GM21447 (cell line): ENCODE data around the gene TCEAL5.
"Not testable (repeated sequence)": the region's sequence is repeated elsewhere in the genome, so short reads cannot be mapped to it uniquely, and the experiment has no call there.

Experiments
- ATAC-seq: cut with Tn5 transposase; IDR thresholded peaks from one replicate; pipeline ENCODE4 v1.9.1; 2021; ENCODE audit not compliant: unreplicated experiment

TCEAL5 gene

GRCh38 chrX:103276581-103277002, at the start of gene TCEAL5:
Gene TCEAL5, minus strand, starts transcription at chrX:103276750. Its CDS starts 2,187 bp downstream, at chrX:103274563.
- ATAC-seq, result no peak

GRCh38 chrX:103311399-103311780, 34.8 kb upstream of the TCEAL5 start:
- no peak for ATAC-seq

- ATAC-seq, result peak; percentile 96
These were observed 34.2 kb upstream of the TCEAL5 start, which contains the start of gene BEX2 for GRCh38 chrX:103310555-103311398. Gene BEX2, minus strand, starts transcription at chrX:103310990. Its CDS starts 1,014 bp downstream, at chrX:103309976.

GRCh38 chrX:103309860-103310554, 33.5 kb upstream of the TCEAL5 start:
- ATAC-seq, result no peak

- ATAC-seq, result not testable (repeated sequence)
These were observed 29.1 kb upstream of the TCEAL5 start for GRCh38 chrX:103305666-103306065.

GRCh38 chrX:103304705-103305104, 28.2 kb upstream of the TCEAL5 start:
- no peak for ATAC-seq

- no peak for ATAC-seq
These were observed 16.6 kb upstream of the TCEAL5 start for GRCh38 chrX:103293118-103293517.

GRCh38 chrX:103279624-103280023, 3.1 kb upstream of the TCEAL5 start:
- no peak for ATAC-seq

GRCh38 chrX:103275947-103276567, 493 bp downstream of the TCEAL5 start:
- no peak for ATAC-seq

GRCh38 chrX:103274284-103274683, 2.3 kb downstream of the TCEAL5 start:
- ATAC-seq, result no peak

- ATAC-seq, result no peak
These were observed 18.3 kb downstream of the TCEAL5 start for GRCh38 chrX:103258275-103258674.

GRCh38 chrX:103256651-103257050, 19.9 kb downstream of the TCEAL5 start:
- no peak for ATAC-seq

GRCh38 chrX:103254921-103255493, 21.5 kb downstream of the TCEAL5 start, which contains the start of gene TCEAL8:
Gene TCEAL8, minus strand, starts transcription at chrX:103255155. Its CDS starts 1,176 bp downstream, at chrX:103253979.
- peak; percentile 95 for ATAC-seq

- ATAC-seq, result peak; percentile 72
These were observed 22.3 kb downstream of the TCEAL5 start for GRCh38 chrX:103254171-103254824.

GRCh38 chrX:103253608-103254007, 22.9 kb downstream of the TCEAL5 start:
- no peak for ATAC-seq

- ATAC-seq, result no peak
These were observed 25.6 kb downstream of the TCEAL5 start for GRCh38 chrX:103250977-103251376.

GRCh38 chrX:103249805-103250204, 26.7 kb downstream of the TCEAL5 start:
- no peak for ATAC-seq

- no peak for ATAC-seq
These were observed 28.0 kb downstream of the TCEAL5 start for GRCh38 chrX:103248553-103248952.

GRCh38 chrX:103240155-103240554, 36.4 kb downstream of the TCEAL5 start:
- no peak for ATAC-seq

GRCh38 chrX:103236296-103236695, 40.3 kb downstream of the TCEAL5 start:
- no peak for ATAC-seq

GRCh38 chrX:103235608-103236007, 40.9 kb downstream of the TCEAL5 start:
- ATAC-seq, result not testable (repeated sequence)
